Fibroblast of the aortic adventitia (primary cell): ENCODE results near the gene DNAJC13. TPM values are rescaled to one million over a fixed set of nuclear protein-coding genes. Genes with fewer than 3 reads are reported as not detected.

Experiments used
- DNase-seq: peaks from one replicate; pipeline ENCODE4 v3.0.0-alpha.2; 2010; ENCODE audit warnings: low read depth
- H3K4me3 ChIP-seq: 2 replicates; pipeline ENCODE4 v1.5.1; 2011; ENCODE audit warnings: low read depth, mild to moderate bottlenecking, control low read depth, low read length, moderate library complexity
- CTCF ChIP-seq: IDR thresholded peaks from 2 replicates; pipeline ENCODE4 v1.5.1; 2011; ENCODE audit warnings: mild to moderate bottlenecking, low read length, control low read depth, inconsistent platforms; ENCODE audit not compliant: insufficient read depth
- total RNA-seq: library from RNA; depleted of rRNA; stranded (reverse); fragments of >200 nt; gene quantifications from 2 replicates; pipeline ENCODE4 v1.2.3, GENCODE V29; 2012; ENCODE audit warnings: low replicate concordance

Gene DNAJC13
- total RNA-seq, 1 donor: 125 TPM

- no peak overlapping the region for H3K4me3 ChIP-seq
- peak; percentile 32 for DNase-seq
- TF ChIP-seq CTCF: peak; percentile 22
Observed at GRCh38 chr3:132536442-132537153, 119.3 kb downstream of the DNAJC13 start.

DNA sequence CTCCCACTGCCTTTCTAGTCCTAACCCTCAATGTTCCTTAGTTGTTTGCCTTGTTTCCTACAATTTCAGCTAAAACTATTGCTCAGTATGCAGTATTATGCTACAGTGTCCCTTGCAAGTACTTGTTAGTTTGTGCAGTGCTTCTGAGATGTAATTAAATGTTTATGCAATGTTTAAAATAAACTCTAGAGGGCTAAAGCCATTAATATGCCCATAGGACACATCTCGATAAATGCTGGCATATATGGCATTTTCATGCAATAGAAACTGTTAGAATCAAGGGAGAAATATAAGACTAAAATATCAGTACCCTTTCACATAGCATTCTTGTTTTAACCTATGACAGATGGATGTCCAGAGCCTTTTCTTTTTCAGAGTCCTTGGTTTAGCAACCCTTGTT is 120.0 kb downstream of the DNAJC13 start:
- no peak for TF ChIP-seq CTCF
- H3K4me3 ChIP-seq: no peak overlapping the region
- no peak for DNase-seq

DNA sequence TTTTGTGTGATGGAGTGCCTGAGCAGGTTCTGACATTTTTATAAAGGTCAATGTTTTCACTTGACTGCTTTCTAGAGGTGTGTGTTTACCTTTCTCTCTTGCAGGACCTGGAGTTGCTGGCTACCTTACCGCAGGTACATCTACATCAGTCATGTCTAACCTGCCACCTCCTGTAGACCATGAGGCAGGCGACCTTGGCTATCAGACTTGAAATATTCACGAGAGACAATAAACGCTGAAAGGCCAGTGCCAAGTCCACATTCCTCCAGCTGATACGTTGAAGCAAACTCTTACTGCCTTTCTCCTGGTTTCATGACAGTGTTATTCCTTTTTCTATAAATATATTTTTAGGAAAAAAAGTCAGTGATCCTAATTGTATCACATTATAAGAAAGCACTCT is 120.8 kb downstream of the DNAJC13 start:
- DNase-seq: no peak
- no peak overlapping the region for H3K4me3 ChIP-seq
- no peak for TF ChIP-seq CTCF

DNA sequence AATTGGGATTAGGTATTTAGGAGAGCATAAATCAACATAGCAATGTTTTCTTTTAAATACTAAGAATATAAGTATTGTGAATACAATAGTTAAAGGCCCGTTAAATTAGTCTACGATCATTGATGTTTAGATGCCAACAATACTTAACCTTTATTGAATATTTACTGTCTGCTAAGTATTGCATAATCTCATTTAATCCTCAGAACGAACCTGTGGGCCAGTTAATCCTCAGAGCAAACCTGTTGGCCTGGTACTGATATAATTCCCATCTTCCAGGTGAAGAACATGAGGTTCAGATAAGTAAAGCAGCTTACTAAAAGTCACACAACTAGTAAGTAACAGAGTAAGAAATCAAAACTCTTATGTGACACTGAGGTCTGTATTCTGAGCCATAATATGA is 122.4 kb downstream of the DNAJC13 start:
- no peak overlapping the region for H3K4me3 ChIP-seq
- TF ChIP-seq CTCF: no peak
- no peak for DNase-seq

GRCh38 chr3:132542577-132542976 is 125.3 kb downstream of the DNAJC13 start:
- no peak for TF ChIP-seq CTCF
- no peak for DNase-seq
- H3K4me3 ChIP-seq: no peak overlapping the region

DNA sequence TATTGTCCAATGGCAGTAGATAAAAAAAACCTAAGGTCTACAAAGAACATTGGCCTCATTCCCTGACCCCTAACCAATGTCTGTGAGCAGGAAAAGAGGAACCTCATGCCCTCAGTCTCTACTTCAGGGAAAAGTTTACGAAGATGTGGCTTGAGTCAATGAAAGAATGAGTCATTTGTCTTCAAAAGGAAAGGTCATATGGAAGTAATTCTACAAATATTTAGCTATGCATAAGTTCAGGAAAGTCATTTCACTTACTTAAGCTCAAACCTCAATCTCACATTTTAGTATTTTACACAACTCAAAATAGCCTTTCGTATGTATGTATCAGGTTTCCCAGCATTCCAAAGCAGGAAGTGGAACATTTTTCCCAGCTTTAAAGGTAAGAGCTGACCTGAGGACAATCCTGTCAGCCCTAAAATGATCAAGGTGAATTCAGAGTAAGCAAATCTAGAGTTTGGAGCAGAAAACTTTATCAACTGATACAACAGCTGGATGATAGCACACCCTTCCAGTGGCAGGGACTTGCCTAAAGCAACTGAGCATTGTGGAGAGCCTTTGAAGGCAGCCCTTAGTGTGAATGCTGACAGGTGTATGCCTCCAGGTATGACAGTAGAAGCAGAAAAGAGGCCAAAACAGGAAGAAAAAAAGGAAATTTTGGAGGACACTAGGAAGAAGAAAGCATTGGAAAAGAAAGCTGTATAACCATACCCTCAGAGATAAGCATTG is 125.9 kb downstream of the DNAJC13 start:
- TF ChIP-seq CTCF: no peak
- DNase-seq: peak; percentile 95
- H3K4me3 ChIP-seq: no peak overlapping the region
